Activated naive CD8-positive, alpha-beta T cell treated with anti-CD3 and anti-CD28 coated beads, Interleukin-2, amount 50 U/mL, for 16 hours (primary cell): Measurements from ENCODE around the gene TCFL5.

ENCODE experiments used
- DNase-seq: peaks from one replicate; pipeline ENCODE4 v3.0.0-alpha.2; 2020; ENCODE audit warnings: low read depth, low spot score

Gene TCFL5

GRCh38 chr20:62896526-62896925, 34.9 kb upstream of the TCFL5 start:
- no peak for DNase-seq

GRCh38 chr20:62895539-62895938, 33.9 kb upstream of the TCFL5 start:
- DNase-seq = no peak

GRCh38 chr20:62894261-62894660, 32.6 kb upstream of the TCFL5 start:
- DNase-seq = no peak

- DNase-seq = no peak
Observed at GRCh38 chr20:62893700-62894099, 32.1 kb upstream of the TCFL5 start.

- no peak for DNase-seq
Observed at GRCh38 chr20:62892348-62893304, 31.0 kb upstream of the TCFL5 start.

GRCh38 chr20:62891111-62891510, 29.5 kb upstream of the TCFL5 start:
- no peak for DNase-seq

- DNase-seq = no peak
Observed at GRCh38 chr20:62890444-62890843, 28.8 kb upstream of the TCFL5 start.

- DNase-seq = no peak
Observed at GRCh38 chr20:62889871-62890270, 28.2 kb upstream of the TCFL5 start.

- DNase-seq = no peak
Observed at GRCh38 chr20:62889411-62889810, 27.8 kb upstream of the TCFL5 start.

- no peak for DNase-seq
Observed at GRCh38 chr20:62888910-62889309, 27.3 kb upstream of the TCFL5 start.

GRCh38 chr20:62888406-62888805, 26.8 kb upstream of the TCFL5 start:
- DNase-seq = no peak

GRCh38 chr20:62887860-62888239, 26.2 kb upstream of the TCFL5 start:
- no peak for DNase-seq

GRCh38 chr20:62887152-62887859, 25.7 kb upstream of the TCFL5 start:
- DNase-seq = no peak

GRCh38 chr20:62886709-62887058, 25.1 kb upstream of the TCFL5 start:
- no peak for DNase-seq

- no peak for DNase-seq
Observed at GRCh38 chr20:62885896-62886708, 24.5 kb upstream of the TCFL5 start.

- no peak for DNase-seq
Observed at GRCh38 chr20:62885046-62885895, 23.6 kb upstream of the TCFL5 start.

GRCh38 chr20:62884556-62884955, 22.9 kb upstream of the TCFL5 start:
- DNase-seq = no peak

- DNase-seq = no peak
Observed at GRCh38 chr20:62882426-62882825, 20.8 kb upstream of the TCFL5 start.

GRCh38 chr20:62881662-62882395, 20.2 kb upstream of the TCFL5 start:
- no peak for DNase-seq

GRCh38 chr20:62880935-62881661, 19.5 kb upstream of the TCFL5 start:
- no peak for DNase-seq
